Cardiac muscle cell (in vitro differentiated cells and primary cell): ENCODE results near the gene SECTM1. TPM values are rescaled to one million over a fixed set of nuclear protein-coding genes. Genes with fewer than 3 reads are reported as not detected.

Experiments used
- DNase-seq, 2 donors: peaks; one replicate each; pipeline versions ENCODE4 v3.0.0 to v3.0.0-alpha.2; 2010 to 2017; ENCODE audit warnings: low read depth in 1 of 2, low spot score in 1 of 2
- H3K27ac ChIP-seq: fragments of 200-600 bp; sonication (generic); 2 replicates; pipeline ENCODE4 v1.5.1; 2016
- H3K27me3 ChIP-seq: fragments of 200-600 bp; sonication (generic); 2 replicates; pipeline ENCODE4 v1.6.0; 2016; ENCODE audit warnings: control low read depth
- H3K36me3 ChIP-seq: fragments of 200-600 bp; sonication (generic); 2 replicates; pipeline ENCODE4 v1.5.1; 2016; ENCODE audit warnings: control low read depth
- H3K4me1 ChIP-seq: fragments of 200-600 bp; sonication (generic); 2 replicates; pipeline ENCODE4 v1.8.1; 2017; ENCODE audit warnings: low read depth, mild to moderate bottlenecking, mixed run types
- H3K4me3 ChIP-seq: fragments of 200-600 bp; sonication (generic); 2 replicates; pipeline ENCODE4 v1.5.1; 2016; ENCODE audit warnings: mild to moderate bottlenecking
- H3K9me3 ChIP-seq: fragments of 200-600 bp; sonication (generic); 2 replicates; pipeline ENCODE4 v1.5.1; 2017; ENCODE audit warnings: low read depth, mild to moderate bottlenecking, control low read depth
- CTCF ChIP-seq: IDR thresholded peaks from 2 replicates; pipeline ENCODE4 v1.5.1; 2012; ENCODE audit warnings: low read depth, mild to moderate bottlenecking, low read length
- polyA plus RNA-seq: library from polyadenylated mRNA; unstranded; fragments of >200 nt; fragmentation: Nextera tagmentation; extraction: Ambion mirVana; gene quantifications from 2 replicates; pipeline ENCODE4 v1.2.1, GENCODE V29; 2016
- total RNA-seq: library from RNA; depleted of rRNA; stranded (reverse); fragments of >200 nt; gene quantifications from 2 replicates; pipeline ENCODE4 v1.2.3, GENCODE V29; 2016

Gene SECTM1
- total and polyA plus RNA-seq, 2 experiments from 2014 or later: not detected

GRCh38 chr17:82323514-82324234 lies 9.9 kb downstream of the SECTM1 start:
- Histone ChIP-seq H3K4me1 (peaks cover 11% of the 10 kb centered on the region), H3K36me3 (no peaks in the 10 kb centered on the region), H3K9me3 (no peaks in the 10 kb centered on the region), H3K27me3 (peaks cover 10% of the 10 kb centered on the region), H3K4me3 (no peak overlapping the region), H3K27ac (no peak overlapping the region)
- TF ChIP-seq CTCF: no peak
- no peak for DNase-seq

- H3K27ac ChIP-seq: no peak overlapping the region
- DNase-seq: no peak
- peaks cover 3% of the 10 kb centered on the region for H3K4me1 ChIP-seq
- H3K4me3 ChIP-seq: no peak overlapping the region
- no peak for TF ChIP-seq CTCF
- H3K9me3 ChIP-seq: no peaks in the 10 kb centered on the region
- peaks cover 10% of the 10 kb centered on the region for H3K27me3 ChIP-seq
- no peaks in the 10 kb centered on the region for H3K36me3 ChIP-seq
Measured at GRCh38 chr17:82322526-82323453, 10.8 kb downstream of the SECTM1 start.

- TF ChIP-seq CTCF: no peak
- Histone ChIP-seq H3K27ac (no peak overlapping the region), H3K4me3 (no peak overlapping the region), H3K9me3 (no peaks in the 10 kb centered on the region), H3K27me3 (peaks cover 10% of the 10 kb centered on the region), H3K4me1 (peaks cover 1% of the 10 kb centered on the region), H3K36me3 (no peaks in the 10 kb centered on the region)
- no peak for DNase-seq
Measured at GRCh38 chr17:82321947-82322466, 11.6 kb downstream of the SECTM1 start.

GRCh38 chr17:82320956-82321927 lies 12.3 kb downstream of the SECTM1 start:
- DNase-seq: peak; percentile 28 to 57
- peaks cover 10% of the 10 kb centered on the region for H3K27me3 ChIP-seq
- H3K9me3 ChIP-seq: no peaks in the 10 kb centered on the region

More at GRCh38 chr17:82320956-82321927, 12.3 kb downstream of the SECTM1 start:
- peak; percentile 76 for TF ChIP-seq CTCF
- Histone ChIP-seq H3K4me3 (no peak overlapping the region), H3K36me3 (no peaks in the 10 kb centered on the region), H3K27ac (no peak overlapping the region), H3K4me1 (peaks cover under 1% of the 10 kb centered on the region)
